ENCODE results near the gene FAM167B. TPM values are rescaled to one million over a fixed set of nuclear protein-coding genes. Genes with fewer than 3 reads are reported as not detected.
A peak's percentile ranks its signal among the peaks of the same experiment; 100 is the strongest.

FAM167B gene
- total RNA-seq, 2 experiments from 2014 or later, result 1.6 to 1.8 TPM

- Histone ChIP-seq H3K4me1 (ENCODE audit: insufficient read depth, low read length, poor library complexity, severe bottlenecking) (peaks cover 35% of the 10 kb centered on the region), H3K9me3 (ENCODE audit: low read length) (no peaks in the 10 kb centered on the region), H2AFZ (ENCODE audit: low read length) (no peak overlapping the region), H3K27ac (ENCODE audit: low read depth, low read length, poor library complexity, severe bottlenecking) (no peak overlapping the region), H4K20me1 (ENCODE audit: insufficient read depth, low read length) (no peaks in the 10 kb centered on the region), H3K79me2 (ENCODE audit: insufficient read depth, low read depth, low read length) (no peaks in the 10 kb centered on the region), H3K4me2 (ENCODE audit: low read length) (no peak overlapping the region), H3K4me3 (ENCODE audit: low read depth, low read length, poor library complexity, severe bottlenecking) (no peak overlapping the region), H3K36me3 (ENCODE audit: insufficient read depth, low read length) (peaks cover 7% of the 10 kb centered on the region; the same call in 1 of the 2 replicates), H3K9me2 (ENCODE audit: insufficient read depth, low read length) (no peaks in the 10 kb centered on the region)
- POLR2A ChIA-PET, result interaction anchor here (2.0 kb wide), 1 partner anchor 12 kb away, joined by 4 read pairs; the partner anchor contains the start of gene LCK
- intact Hi-C loops (cut with micrococcal nuclease; ENCODE audit: unreplicated experiment), result no loop called here
- CTCF ChIA-PET (ENCODE audit: unreplicated experiment), result interaction anchor here (0.6 kb wide), 1 partner anchor 17 kb away, joined by 3 read pairs; no protein-coding TSS in a partner anchor
- no TSS peak for BruUV-seq (replicated peaks)
- no peak for DNase-seq (ENCODE audit: low spot score)
- TF ChIP-seq EZH2phosphoT487 (IDR thresholded peaks at IDR 0.05; ENCODE audit: borderline replicate concordance, low read depth, low read length) (no peak), CTCF (conservative IDR thresholded peaks at IDR 0.05; ENCODE audit: low read length) (peak; percentile 31; the same call in 1 of the 2 replicates)
Measured at GRCh38 chr1:32239337-32239736, 7.7 kb upstream of the FAM167B start.

- POLR2A ChIA-PET, result interaction anchor here (0.9 to 2.0 kb wide), 2 partner anchors 11 to 16 kb away, joined by 4 to 7 read pairs; partner anchors contain the start of gene LCK
- H3K27ac ChIP-seq (ENCODE audit: low read depth, low read length, poor library complexity, severe bottlenecking), result no peak overlapping the region
- intact Hi-C loops (cut with micrococcal nuclease; ENCODE audit: unreplicated experiment), result no loop called here
- no peak for DNase-seq (ENCODE audit: low spot score)
- no peaks in the 10 kb centered on the region for H3K9me2 ChIP-seq (ENCODE audit: insufficient read depth, low read length)
- no peaks in the 10 kb centered on the region for H3K79me2 ChIP-seq (ENCODE audit: insufficient read depth, low read depth, low read length)
- H3K4me2 ChIP-seq (ENCODE audit: low read length), result peak overlapping the region; percentile 74
- BruUV-seq (replicated peaks), result no TSS peak
- peaks cover 35% of the 10 kb centered on the region for H3K4me1 ChIP-seq (ENCODE audit: insufficient read depth, low read length, poor library complexity, severe bottlenecking)
- TF ChIP-seq EZH2phosphoT487 (IDR thresholded peaks at IDR 0.05; ENCODE audit: borderline replicate concordance, low read depth, low read length) (no peak), CTCF (conservative IDR thresholded peaks at IDR 0.05; ENCODE audit: low read length) (no peak)
- no peaks in the 10 kb centered on the region for H3K9me3 ChIP-seq (ENCODE audit: low read length)
- H3K36me3 ChIP-seq (ENCODE audit: insufficient read depth, low read length), result peaks cover 4% of the 10 kb centered on the region; the same call in 1 of the 2 replicates
- no peaks in the 10 kb centered on the region for H4K20me1 ChIP-seq (ENCODE audit: insufficient read depth, low read length)
- H2AFZ ChIP-seq (ENCODE audit: low read length), result peak overlapping the region; percentile 86; the same call in 1 of the 2 replicates
- no peak overlapping the region for H3K4me3 ChIP-seq (ENCODE audit: low read depth, low read length, poor library complexity, severe bottlenecking)
- CTCF ChIA-PET (ENCODE audit: unreplicated experiment), result no interaction called here
Measured at GRCh38 chr1:32239790-32240139, 7.3 kb upstream of the FAM167B start.
